Stimulated activated CD4-positive, alpha-beta T cell treated with anti-CD3 and anti-CD28 coated beads, Interleukin-12 subunit alpha, Interleukin-12 subunit beta, amount 100 ng/mL, for 4 hours (primary cell): ENCODE measurements around the gene HMGXB3.
"Not testable (repeated sequence)": the region's sequence is repeated elsewhere in the genome, so short reads cannot be mapped to it uniquely, and the experiment has no call there.

ENCODE experiments used
- DNase-seq: peaks from one replicate; pipeline ENCODE4 v3.0.0-alpha.2; 2020

The HMGXB3 gene

DNA sequence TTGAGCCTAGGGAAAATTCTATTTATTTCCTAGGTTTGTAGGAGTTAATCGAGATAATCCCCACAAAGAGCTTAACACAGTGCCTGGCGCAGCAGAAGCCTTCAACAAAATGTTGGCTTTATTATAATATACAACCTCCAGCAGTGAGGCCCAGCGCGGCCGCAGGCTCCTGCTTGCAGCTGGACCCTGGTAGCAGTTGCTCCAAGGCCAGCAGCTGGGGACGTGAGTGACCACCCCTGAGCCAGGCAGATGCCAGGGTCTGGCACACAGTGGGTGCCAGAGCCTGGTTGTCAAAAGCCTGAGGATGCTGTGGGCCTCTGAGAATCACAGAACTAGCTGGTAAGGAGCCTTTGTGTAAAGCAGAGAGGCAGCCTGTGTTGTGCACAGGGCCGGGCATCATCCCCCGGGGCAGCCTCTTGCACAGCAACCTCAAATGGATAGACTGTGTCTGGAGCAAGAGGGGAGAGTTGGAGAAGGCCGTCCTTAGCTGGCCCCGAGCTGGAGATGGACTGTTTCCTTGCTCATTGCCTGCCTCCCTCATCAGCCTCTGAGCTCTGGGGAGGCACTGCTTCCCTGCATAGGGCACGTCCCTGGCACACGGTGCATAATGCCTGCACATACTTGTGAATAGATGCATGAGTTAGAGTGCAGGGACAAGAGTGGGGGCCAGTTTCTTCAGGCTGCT is 68.6 kb downstream of the HMGXB3 start:
- DNase-seq = no peak

GRCh38 chr5:150069672-150070627 is 69.4 kb downstream of the HMGXB3 start:
- no peak for DNase-seq

- DNase-seq = no peak
Observed at GRCh38 chr5:150070821-150071220, 70.3 kb downstream of the HMGXB3 start.

GRCh38 chr5:150073086-150073625 is 72.6 kb downstream of the HMGXB3 start:
- DNase-seq = no peak

GRCh38 chr5:150073677-150074076 is 73.1 kb downstream of the HMGXB3 start:
- no peak for DNase-seq

GRCh38 chr5:150075233-150075632 is 74.7 kb downstream of the HMGXB3 start:
- DNase-seq = no peak

GRCh38 chr5:150075806-150076205 is 75.3 kb downstream of the HMGXB3 start:
- DNase-seq = no peak

- DNase-seq = no peak
Observed at GRCh38 chr5:150077060-150077459, 76.5 kb downstream of the HMGXB3 start.

GRCh38 chr5:150077996-150078801 is 77.7 kb downstream of the HMGXB3 start:
- DNase-seq = no peak

DNA sequence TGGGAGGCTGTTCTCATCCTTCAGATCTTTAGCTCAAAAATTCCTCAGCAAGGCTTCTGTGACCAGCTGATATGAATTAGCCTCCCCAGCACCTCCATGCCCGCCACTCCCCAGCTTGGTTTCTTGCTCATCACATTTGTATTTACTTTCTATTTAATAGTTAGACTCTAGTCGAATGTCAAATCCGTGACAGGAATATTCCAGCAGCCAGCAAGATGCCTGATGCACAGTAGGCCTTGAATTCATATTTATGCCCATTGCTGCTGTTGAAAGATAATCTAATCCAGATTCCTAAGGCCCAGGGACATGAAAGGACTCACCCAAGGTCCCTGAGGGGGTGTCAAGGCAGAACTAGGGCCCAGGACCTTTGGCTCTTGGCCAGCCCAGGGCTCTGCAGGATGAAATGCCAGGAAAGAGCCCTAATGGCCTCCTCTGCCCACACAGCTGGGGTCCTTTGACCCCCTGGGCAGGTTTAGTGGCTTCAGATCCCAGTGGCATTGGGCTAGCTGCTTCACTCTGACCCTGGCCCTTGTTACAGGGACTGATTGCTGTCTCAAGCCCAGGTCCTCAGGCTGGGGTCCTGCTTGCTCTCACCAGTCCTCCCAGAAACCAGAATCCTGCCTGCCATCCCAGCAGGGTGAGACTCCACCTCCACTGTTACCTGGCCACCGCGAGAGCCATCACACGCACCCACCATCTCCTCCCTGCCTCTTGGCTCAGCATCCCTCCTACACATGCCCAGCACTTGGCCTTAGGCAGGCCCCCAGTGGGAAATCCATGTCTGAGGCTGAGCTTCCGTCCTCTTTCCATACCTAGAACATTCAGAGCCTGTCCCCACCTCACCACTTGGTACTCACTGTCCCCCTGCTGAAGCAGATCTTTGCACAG is 78.5 kb downstream of the HMGXB3 start:
- no peak for DNase-seq

GRCh38 chr5:150079909-150080461 is 79.4 kb downstream of the HMGXB3 start:
- DNase-seq = no peak

GRCh38 chr5:150080696-150081435 is 80.3 kb downstream of the HMGXB3 start:
- DNase-seq = no peak

DNA sequence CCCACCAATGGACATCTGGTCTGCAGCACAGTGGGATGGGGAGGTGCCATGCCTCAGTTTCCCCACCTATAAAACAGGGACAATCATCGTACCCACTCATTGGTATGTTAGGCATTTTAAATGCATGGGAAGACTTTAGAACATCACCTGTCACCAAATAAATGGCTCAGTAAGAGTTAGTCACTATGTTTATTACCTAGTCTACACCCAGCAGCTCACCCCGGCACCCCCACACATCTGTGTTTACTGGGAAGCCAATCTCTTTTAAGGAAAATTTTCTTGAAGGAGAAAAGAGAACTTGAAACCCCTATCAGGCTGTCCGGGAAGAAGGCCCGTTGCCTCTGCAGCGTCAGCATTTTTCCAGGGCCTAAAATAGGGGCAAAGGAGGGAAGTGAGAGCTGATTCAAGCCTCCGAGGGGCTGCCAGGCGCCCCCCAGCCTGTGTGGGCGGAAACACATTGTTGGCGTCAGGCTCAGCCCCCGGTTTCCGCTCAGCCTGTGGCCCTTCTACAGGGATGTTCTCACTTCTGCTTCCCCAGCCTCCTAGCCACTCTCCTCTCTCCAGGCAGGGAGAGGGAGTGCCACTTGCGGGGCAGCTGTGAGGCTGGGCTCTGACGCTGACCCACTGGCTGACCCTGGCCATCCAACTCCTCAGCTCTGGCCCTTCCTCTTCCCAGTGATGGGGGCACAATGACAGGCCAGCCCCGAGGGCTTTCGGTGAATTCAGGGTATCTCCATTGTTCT is 81.2 kb downstream of the HMGXB3 start:
- no peak for DNase-seq

- DNase-seq = no peak
Observed at GRCh38 chr5:150082374-150082773, 81.8 kb downstream of the HMGXB3 start.

DNA sequence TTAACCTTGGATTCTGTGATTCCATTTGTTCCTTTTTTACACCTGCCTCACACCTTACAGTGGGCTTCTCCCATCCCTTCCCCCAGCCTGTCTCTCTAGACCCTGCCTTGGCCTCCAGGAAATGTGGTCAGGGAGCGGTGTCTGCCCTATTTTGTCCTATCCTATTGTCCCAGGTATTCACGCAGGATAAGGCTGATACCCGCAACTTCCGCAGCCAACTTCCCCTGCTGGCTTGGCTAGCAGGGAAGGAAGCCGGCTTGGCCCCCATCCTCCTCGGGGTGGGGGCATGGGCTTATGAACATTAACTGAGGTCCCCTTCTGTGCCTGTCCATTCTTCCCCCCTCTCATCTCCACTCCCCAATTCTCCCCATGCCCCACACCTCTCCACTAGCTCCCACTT is 82.3 kb downstream of the HMGXB3 start:
- no peak for DNase-seq

GRCh38 chr5:150084754-150085153 is 84.2 kb downstream of the HMGXB3 start:
- DNase-seq = not testable (repeated sequence)

DNA sequence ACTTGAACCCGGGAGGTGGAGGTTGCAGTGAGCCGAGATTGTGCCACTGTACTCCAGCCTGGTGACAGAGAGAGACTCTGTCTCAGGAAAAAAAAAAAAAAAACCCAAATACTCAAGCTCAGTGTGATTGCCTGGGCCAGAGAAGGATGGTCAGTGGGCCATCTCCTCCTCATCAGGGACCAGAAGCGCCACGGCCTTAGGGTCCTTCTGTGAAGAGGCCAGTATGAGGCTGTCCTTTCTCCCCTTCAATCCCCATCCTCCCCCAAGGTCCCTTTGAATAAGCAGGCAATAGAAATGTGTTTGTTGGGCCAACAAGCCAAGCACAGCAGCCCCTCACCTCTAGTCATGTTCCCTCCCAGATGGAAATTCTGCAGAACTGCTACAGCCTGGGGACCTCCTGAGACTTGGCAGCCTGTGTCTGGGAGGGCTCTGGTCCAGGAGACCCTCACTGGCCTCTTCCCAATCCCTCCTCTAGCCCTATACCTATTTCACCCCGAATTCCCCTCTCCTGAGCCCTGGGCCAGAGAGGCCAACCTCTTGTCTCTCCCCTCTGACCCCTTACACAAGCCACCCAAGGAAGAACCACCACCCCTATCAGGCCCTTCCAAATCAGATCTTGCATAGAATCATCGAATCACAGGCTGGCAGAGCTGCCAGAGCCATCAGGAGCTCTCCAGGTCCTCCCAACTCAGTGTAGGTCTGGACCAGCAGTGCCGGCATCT is 84.8 kb downstream of the HMGXB3 start:
- no peak for DNase-seq

- no peak for DNase-seq
Observed at GRCh38 chr5:150085950-150086715, 85.6 kb downstream of the HMGXB3 start, which contains the start of gene CSF1R. CSF1R (minus strand) TSS chr5:150086554; CDS start chr5:150086427, 127 bp downstream.
